ENCODE results near the gene NSF.

- TF ChIP-seq CTCF (IDR thresholded peaks at IDR 0.05; ENCODE audit: low read depth, low read length, poor library complexity, severe bottlenecking): no peak
- no peak for TF ChIP-seq EZH2phosphoT487 (IDR thresholded peaks at IDR 0.05; ENCODE audit: borderline replicate concordance, low read length)
Measured at GRCh38 chr17:46744441-46744840, 154.0 kb downstream of the NSF start.
